ENCODE results near the gene CCDC59.

DNA sequence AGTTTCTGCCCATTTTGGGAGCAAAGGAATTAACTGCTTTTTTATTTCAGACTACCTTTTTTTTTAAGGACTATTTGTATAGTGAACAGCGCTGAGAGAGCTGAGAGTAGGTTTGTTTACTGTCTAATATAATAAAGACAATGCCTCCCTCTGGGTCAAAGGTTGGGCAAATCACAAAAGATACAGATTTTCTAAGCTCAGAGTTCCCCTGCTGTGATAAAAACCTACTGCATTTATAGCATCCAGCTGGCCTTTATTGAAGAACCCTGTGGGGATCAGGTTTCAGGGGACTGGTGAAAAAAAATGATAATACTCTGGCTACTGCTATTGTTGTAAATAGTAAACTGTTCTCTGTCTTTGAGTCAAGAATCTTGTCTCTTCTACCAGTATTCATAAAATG lies 28.7 kb downstream of the CCDC59 start:
- TF ChIP-seq, protein P1, sequence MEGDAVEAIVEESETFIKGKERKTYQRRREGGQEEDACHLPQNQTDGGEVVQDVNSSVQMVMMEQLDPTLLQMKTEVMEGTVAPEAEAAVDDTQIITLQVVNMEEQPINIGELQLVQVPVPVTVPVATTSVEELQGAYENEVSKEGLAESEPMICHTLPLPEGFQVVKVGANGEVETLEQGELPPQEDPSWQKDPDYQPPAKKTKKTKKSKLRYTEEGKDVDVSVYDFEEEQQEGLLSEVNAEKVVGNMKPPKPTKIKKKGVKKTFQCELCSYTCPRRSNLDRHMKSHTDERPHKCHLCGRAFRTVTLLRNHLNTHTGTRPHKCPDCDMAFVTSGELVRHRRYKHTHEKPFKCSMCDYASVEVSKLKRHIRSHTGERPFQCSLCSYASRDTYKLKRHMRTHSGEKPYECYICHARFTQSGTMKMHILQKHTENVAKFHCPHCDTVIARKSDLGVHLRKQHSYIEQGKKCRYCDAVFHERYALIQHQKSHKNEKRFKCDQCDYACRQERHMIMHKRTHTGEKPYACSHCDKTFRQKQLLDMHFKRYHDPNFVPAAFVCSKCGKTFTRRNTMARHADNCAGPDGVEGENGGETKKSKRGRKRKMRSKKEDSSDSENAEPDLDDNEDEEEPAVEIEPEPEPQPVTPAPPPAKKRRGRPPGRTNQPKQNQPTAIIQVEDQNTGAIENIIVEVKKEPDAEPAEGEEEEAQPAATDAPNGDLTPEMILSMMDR (conservative IDR thresholded peaks at IDR 0.05): peak; percentile 16
- no peak for TF ChIP-seq ZFX (IDR thresholded peaks at IDR 0.05)

All from C4-2B (cell line).